Uterus (tissue), 4 donors: ENCODE measurements around the gene ACAP3. TPM values are rescaled to one million over a fixed set of nuclear protein-coding genes. Genes with fewer than 3 reads are reported as not detected.
A peak's percentile ranks its signal among the peaks of the same experiment; 100 is the strongest.

Experiments
- DNase-seq, 2 donors: peaks; one replicate each; pipeline ENCODE4 v3.0.0-alpha.2; 2019 to 2020
- H3K27ac ChIP-seq, 2 donors: fragments of 200-600 bp; sonication (generic); 1 replicate in 1 of 2; 2 replicates in 1 of 2; pipeline ENCODE4 v1.5.1; 2016 to 2018
- H3K27me3 ChIP-seq, 2 donors: fragments of 200-600 bp; sonication (generic); one replicate each; pipeline ENCODE4 v1.5.1; 2018 to 2019; ENCODE audit warnings: control low read depth in 1 of 2
- H3K36me3 ChIP-seq, 2 donors: fragments of 200-600 bp; sonication (generic); one replicate each; pipeline ENCODE4 v1.5.1; 2019; ENCODE audit warnings: control low read depth in 1 of 2
- H3K4me1 ChIP-seq, 2 donors: fragments of 200-600 bp; sonication (generic); one replicate each; pipeline ENCODE4 v1.5.1; 2018 to 2019; ENCODE audit warnings: control low read depth in 1 of 2
- H3K4me3 ChIP-seq, 2 donors: fragments of 200-600 bp; sonication (generic); 1 replicate in 1 of 2; 2 replicates in 1 of 2; pipeline ENCODE4 v1.5.1; 2018 to 2019; ENCODE audit warnings: mild to moderate bottlenecking in 1 of 2
- H3K9me3 ChIP-seq, 2 donors: fragments of 200-600 bp; sonication (generic); one replicate each; pipeline ENCODE4 v1.5.1; 2019; ENCODE audit warnings: control low read depth in 1 of 2
- CTCF ChIP-seq, 4 experiments: fragments of 200-600 bp in 2 of 4; fragments of 450-650 bp in 2 of 4; sonication (generic) in 2 of 4; IDR thresholded peaks; one replicate each; pipeline ENCODE4 v1.5.1; 2016 to 2019; ENCODE audit warnings: antibody characterized with exemption in 4 of 4, mild to moderate bottlenecking in 2 of 4, moderate library complexity in 1 of 4
- POLR2A ChIP-seq, 2 donors: fragments of 450-650 bp; IDR thresholded peaks; one replicate each; pipeline ENCODE4 v1.6.1; 2016; ENCODE audit warnings: antibody characterized with exemption in 2 of 2, mild to moderate bottlenecking in 1 of 2, moderate library complexity in 1 of 2
- intact Hi-C: fragments of 100-400 bp; cut with DNase I; formaldehyde crosslinking; loops from one replicate; pipeline ENCODE4 v1.15.1; 2023; ENCODE audit warnings: low total_unique reads
- total RNA-seq, 4 donors: library from RNA; depleted of rRNA in 3 of 4; stranded (reverse); fragments of >200 nt in 3 of 4; gene quantifications; one replicate each; pipeline versions ENCODE4 v1.1.0 to v1.2.4, GENCODE V29; 2014 to 2023
- donor health status: DM: yes; HTN: yes; CAD: no.

ACAP3 gene
- total RNA-seq, 4 donors from 2014 or later, result 11.2 to 98.5 (median 44.0) TPM

- peak overlapping the region; percentile 87 to 94 for H3K27ac ChIP-seq
- peaks cover 0 to 36% of the 10 kb centered on the region in 2 donors for H3K4me1 ChIP-seq
- no peak for DNase-seq
- TF ChIP-seq POLR2A (IDR thresholded peaks at IDR 0.05) (no peak), CTCF (IDR thresholded peaks at IDR 0.05) (no peak)
- H3K9me3 ChIP-seq, result no peaks in the 10 kb centered on the region
- intact Hi-C loops, result loop anchor here (10.0 kb wide), 1 partner anchor 46 kb away; the partner anchor contains the start of gene MXRA8
- peak overlapping the region; percentile 49 to 66 for H3K4me3 ChIP-seq
- H3K36me3 ChIP-seq, result no peaks in the 10 kb centered on the region
- H3K27me3 ChIP-seq, result no peaks in the 10 kb centered on the region
These were observed 1.1 kb upstream of the ACAP3 start for GRCh38 chr1:1308756-1309250.

GRCh38 chr1:1307261-1307922 is 338 bp downstream of the ACAP3 start:
- DNase-seq, result peak in 1 of 2 donors; percentile 58
- Histone ChIP-seq H3K4me1 (peaks cover 0 to 36% of the 10 kb centered on the region in 2 donors), H3K36me3 (no peaks in the 10 kb centered on the region), H3K27ac (peak overlapping the region; percentile 87 to 94), H3K27me3 (no peaks in the 10 kb centered on the region), H3K9me3 (no peaks in the 10 kb centered on the region), H3K4me3 (peak overlapping the region; percentile 37 to 66)
- intact Hi-C loops, result loop anchor here (10.0 kb wide), 1 partner anchor 47 kb away; the partner anchor contains the start of gene MXRA8
- peak in 1 of 2 donors; percentile 40 for TF ChIP-seq POLR2A (IDR thresholded peaks at IDR 0.05)
- no peak for TF ChIP-seq CTCF (IDR thresholded peaks at IDR 0.05)

- DNase-seq, result no peak
- H3K4me1 ChIP-seq, result peaks cover 0 to 36% of the 10 kb centered on the region in 2 donors
- H3K9me3 ChIP-seq, result no peaks in the 10 kb centered on the region
- no peaks in the 10 kb centered on the region for H3K36me3 ChIP-seq
- peak overlapping the region; percentile 87 to 94 for H3K27ac ChIP-seq
- TF ChIP-seq POLR2A (IDR thresholded peaks at IDR 0.05) (no peak), CTCF (IDR thresholded peaks at IDR 0.05) (no peak)
- peak overlapping the region; percentile 37 to 66 for H3K4me3 ChIP-seq
- H3K27me3 ChIP-seq, result no peaks in the 10 kb centered on the region
- intact Hi-C loops, result loop anchor here (10.0 kb wide), 1 partner anchor 48 kb away; the partner anchor contains the start of gene MXRA8
These were observed 969 bp downstream of the ACAP3 start for GRCh38 chr1:1306661-1307260.

GRCh38 chr1:1306070-1306660 is 1.6 kb downstream of the ACAP3 start:
- TF ChIP-seq CTCF (IDR thresholded peaks at IDR 0.05) (no peak), POLR2A (IDR thresholded peaks at IDR 0.05) (no peak)
- no peak for DNase-seq
- Histone ChIP-seq H3K9me3 (no peaks in the 10 kb centered on the region), H3K27ac (peak overlapping the region; percentile 87), H3K36me3 (no peaks in the 10 kb centered on the region), H3K4me1 (peaks cover 0 to 36% of the 10 kb centered on the region in 2 donors), H3K4me3 (peak overlapping the region; percentile 37 to 66), H3K27me3 (no peaks in the 10 kb centered on the region)
- intact Hi-C loops, result loop anchor here (10.0 kb wide), 1 partner anchor 49 kb away; the partner anchor contains the start of gene MXRA8
